GM23338 (cell line): ENCODE data around the gene NPM3. TPM values are rescaled to one million over a fixed set of nuclear protein-coding genes. Genes with fewer than 3 reads are reported as not detected.

ENCODE experiments used
- ATAC-seq: fragments of 200-7000 bp; cut with Tn5 transposase; 3 replicates; pipeline ENCODE4 v1.9.1; 2020
- DNase-seq: peaks from one replicate; pipeline ENCODE4 v3.0.0-alpha.2; 2015; ENCODE audit warnings: low spot score
- H2AFZ ChIP-seq: fragments of 200-600 bp; sonication (generic); 2 replicates; pipeline ENCODE4 v1.8.0; 2016; ENCODE audit warnings: antibody characterized with exemption, mild to moderate bottlenecking, moderate library complexity
- H3F3A ChIP-seq: fragments of 200-600 bp; sonication (generic); replicated peaks from 2 replicates; pipeline ENCODE4 v1.8.0; 2017; ENCODE audit warnings: antibody characterized with exemption, mixed run types, low read depth
- H3K27ac ChIP-seq: fragments of 200-600 bp; sonication (generic); 2 replicates; pipeline ENCODE4 v1.6.1; 2016; ENCODE audit warnings: low read depth
- H3K27me3 ChIP-seq: fragments of 200-600 bp; sonication (generic); 2 replicates; pipeline ENCODE4 v1.8.0; 2016; ENCODE audit warnings: mild to moderate bottlenecking, mixed run types, moderate library complexity; ENCODE audit not compliant: insufficient read depth
- H3K36me3 ChIP-seq: fragments of 200-600 bp; sonication (generic); 2 replicates; pipeline ENCODE4 v1.8.0; 2016; ENCODE audit warnings: mild to moderate bottlenecking; ENCODE audit not compliant: insufficient read depth
- H3K4me1 ChIP-seq: fragments of 200-600 bp; sonication (generic); 2 replicates; pipeline ENCODE4 v1.8.0; 2016; ENCODE audit warnings: mild to moderate bottlenecking, moderate library complexity; ENCODE audit not compliant: insufficient read depth
- H3K4me2 ChIP-seq: fragments of 200-600 bp; sonication (generic); 2 replicates; pipeline ENCODE4 v1.7.1; 2017; ENCODE audit warnings: mixed run types
- H3K4me3 ChIP-seq: fragments of 200-600 bp; sonication (generic); 2 replicates; pipeline ENCODE4 v1.6.1; 2016; ENCODE audit warnings: mixed run types
- H3K79me2 ChIP-seq: fragments of 200-600 bp; sonication (generic); replicated peaks from 2 replicates; pipeline ENCODE4 v1.8.0; 2017; ENCODE audit warnings: mild to moderate bottlenecking; ENCODE audit not compliant: insufficient read depth
- H3K9me2 ChIP-seq: fragments of 200-600 bp; sonication (generic); 2 replicates; pipeline ENCODE4 v1.8.0; 2017; ENCODE audit not compliant: insufficient read depth
- H4K20me1 ChIP-seq: fragments of 200-600 bp; sonication (generic); replicated peaks from 2 replicates; pipeline ENCODE4 v1.8.0; 2017; ENCODE audit warnings: mild to moderate bottlenecking; ENCODE audit not compliant: insufficient read depth
- H3K27ac Mint-ChIP-seq: 2 replicates; pipeline ENCODE4 v1.8.0; 2020; ENCODE audit warnings: inconsistent platforms, mild to moderate bottlenecking, moderate library complexity, mixed read lengths
- H3K27me3 Mint-ChIP-seq: 3 replicates; pipeline ENCODE4 v1.8.0; 2022; ENCODE audit warnings: low read depth, mild to moderate bottlenecking, moderate library complexity, mixed read lengths, inconsistent platforms; ENCODE audit not compliant: insufficient read depth, poor library complexity
- H3K36me3 Mint-ChIP-seq: 3 replicates; pipeline ENCODE4 v1.8.0; 2021; ENCODE audit warnings: low read depth, mild to moderate bottlenecking, inconsistent platforms, moderate library complexity, mixed read lengths
- H3K4me1 Mint-ChIP-seq: 3 replicates; pipeline ENCODE4 v1.8.0; 2020; ENCODE audit warnings: mild to moderate bottlenecking, inconsistent platforms, mixed read lengths
- H3K4me3 Mint-ChIP-seq: 3 replicates; pipeline ENCODE4 v1.8.0; 2021; ENCODE audit warnings: moderate library complexity, mild to moderate bottlenecking, inconsistent platforms, mixed read lengths
- H3K9me3 Mint-ChIP-seq: 3 replicates; pipeline ENCODE4 v1.8.0; 2020; ENCODE audit warnings: moderate library complexity, mild to moderate bottlenecking, inconsistent platforms, mixed read lengths
- CREB1 ChIP-seq: fragments of 250-450 bp; sonication (Bioruptor Pico); IDR thresholded peaks from 2 replicates; pipeline ENCODE4 v1.5.0; 2020; ENCODE audit warnings: low read depth, mild to moderate bottlenecking, moderate library complexity
- EZH2 ChIP-seq: fragments of 200-600 bp; sonication (generic); IDR thresholded peaks from one replicate; pipeline ENCODE4 v1.8.0; 2017; ENCODE audit warnings: antibody characterized with exemption, mild to moderate bottlenecking, low read depth; ENCODE audit not compliant: unreplicated experiment
- EZH2phosphoT487 ChIP-seq: fragments of 200-600 bp; sonication (generic); IDR thresholded peaks from one replicate; pipeline ENCODE4 v1.8.1; 2018; ENCODE audit warnings: antibody characterized with exemption; ENCODE audit not compliant: unreplicated experiment
- JUNB ChIP-seq: IDR thresholded peaks from one replicate; pipeline ENCODE4 v1.6.1; 2016; ENCODE audit warnings: antibody characterized with exemption; ENCODE audit not compliant: unreplicated experiment
- NANOG ChIP-seq: IDR thresholded peaks from 2 replicates; pipeline ENCODE4 v1.6.1; 2016; ENCODE audit warnings: antibody characterized with exemption, borderline replicate concordance
- POLR2AphosphoS5 ChIP-seq: IDR thresholded peaks from 2 replicates; pipeline ENCODE4 v1.6.1; 2016; ENCODE audit warnings: antibody characterized with exemption, low read depth
- STAT1 ChIP-seq: IDR thresholded peaks from one replicate; pipeline ENCODE4 v1.6.1; 2016; ENCODE audit warnings: antibody characterized with exemption; ENCODE audit not compliant: unreplicated experiment
- ZNF331 ChIP-seq: fragments of 250-450 bp; sonication (Bioruptor Pico); IDR thresholded peaks from 2 replicates; pipeline ENCODE4 v1.5.0; 2020; ENCODE audit warnings: low read depth, mild to moderate bottlenecking, moderate library complexity
- polyA plus RNA-seq: library from polyadenylated mRNA; unstranded; fragments of >200 nt; fragmentation: Nextera tagmentation; extraction: Ambion mirVana; gene quantifications from 2 replicates; pipeline ENCODE4 v1.2.1, GENCODE V29; 2016
- total RNA-seq: library from RNA; depleted of rRNA; stranded (reverse); fragments of >200 nt; shearing (Covaris generic); gene quantifications from 2 replicates; pipeline ENCODE4 v1.2.3, GENCODE V29; 2014
- TF ChIP-seq, protein P1 (sequence below): IDR thresholded peaks from 2 replicates; pipeline ENCODE4 v1.6.1; 2016; ENCODE audit warnings: antibody characterized with exemption
- TF ChIP-seq, protein P2 (sequence below): fragments of 250-450 bp; sonication (Bioruptor Pico); IDR thresholded peaks from 2 replicates; pipeline ENCODE4 v1.5.0; 2020; ENCODE audit warnings: mild to moderate bottlenecking, moderate library complexity
- TF ChIP-seq, protein P3 (sequence below): IDR thresholded peaks from one replicate; pipeline ENCODE4 v1.6.1; 2018; ENCODE audit warnings: antibody characterized with exemption; ENCODE audit not compliant: unreplicated experiment
- TF ChIP-seq, protein P4 (sequence below), 2 experiments: fragments of 200-600 bp in 1 of 2; sonication (generic) in 1 of 2; conservative IDR thresholded peaks; 2 replicates each; pipeline versions ENCODE4 v1.5.1 to v1.6.1; 2016 to 2017; ENCODE audit warnings: antibody characterized with exemption in 2 of 2, low read depth in 2 of 2, mild to moderate bottlenecking in 2 of 2, moderate library complexity in 1 of 2

The NPM3 gene
- total and polyA plus RNA-seq, 2 experiments from 2014 or later: 31.5 to 258 TPM

DNA sequence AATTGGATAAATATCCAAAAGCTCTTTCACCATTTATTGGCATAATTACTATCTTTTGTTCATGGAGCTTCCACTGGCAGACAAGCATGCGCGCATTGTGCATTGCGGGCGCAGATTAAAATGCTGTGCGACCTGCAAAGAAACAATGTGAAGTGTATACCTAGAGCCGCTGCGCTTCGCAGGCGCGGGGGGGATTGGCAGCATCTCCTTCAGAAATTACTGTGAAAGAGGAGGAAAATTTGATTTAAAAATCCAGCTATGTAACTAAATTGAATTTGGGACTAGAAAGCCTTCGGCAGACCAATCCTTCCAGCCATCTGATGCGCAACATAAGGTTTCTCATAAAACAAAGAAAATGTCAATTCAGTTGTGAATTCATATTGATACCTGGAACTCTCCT lies 10.3 kb upstream of the NPM3 start:
- no peak overlapping the region for H2AFZ ChIP-seq
- H3K4me1 Mint-ChIP-seq: no peaks in the 10 kb centered on the region
- H3K27me3 ChIP-seq: no peaks in the 10 kb centered on the region
- H4K20me1 ChIP-seq: peaks cover 32% of the 10 kb centered on the region
- no peak overlapping the region for H3K27ac ChIP-seq
- H3K36me3 ChIP-seq: peaks cover 93% of the 10 kb centered on the region
- DNase-seq (no peak), ATAC-seq (no peak)
- TF ChIP-seq STAT1 (no peak), EZH2 (no peak), POLR2AphosphoS5 (no peak), ZNF331 (CRISPR knock-in tag) (no peak), CREB1 (no peak), EZH2phosphoT487 (no peak), JUNB (no peak), NANOG (no peak)
- TF ChIP-seq, protein P1, sequence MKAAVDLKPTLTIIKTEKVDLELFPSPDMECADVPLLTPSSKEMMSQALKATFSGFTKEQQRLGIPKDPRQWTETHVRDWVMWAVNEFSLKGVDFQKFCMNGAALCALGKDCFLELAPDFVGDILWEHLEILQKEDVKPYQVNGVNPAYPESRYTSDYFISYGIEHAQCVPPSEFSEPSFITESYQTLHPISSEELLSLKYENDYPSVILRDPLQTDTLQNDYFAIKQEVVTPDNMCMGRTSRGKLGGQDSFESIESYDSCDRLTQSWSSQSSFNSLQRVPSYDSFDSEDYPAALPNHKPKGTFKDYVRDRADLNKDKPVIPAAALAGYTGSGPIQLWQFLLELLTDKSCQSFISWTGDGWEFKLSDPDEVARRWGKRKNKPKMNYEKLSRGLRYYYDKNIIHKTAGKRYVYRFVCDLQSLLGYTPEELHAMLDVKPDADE: no peak
- TF ChIP-seq, protein P2, sequence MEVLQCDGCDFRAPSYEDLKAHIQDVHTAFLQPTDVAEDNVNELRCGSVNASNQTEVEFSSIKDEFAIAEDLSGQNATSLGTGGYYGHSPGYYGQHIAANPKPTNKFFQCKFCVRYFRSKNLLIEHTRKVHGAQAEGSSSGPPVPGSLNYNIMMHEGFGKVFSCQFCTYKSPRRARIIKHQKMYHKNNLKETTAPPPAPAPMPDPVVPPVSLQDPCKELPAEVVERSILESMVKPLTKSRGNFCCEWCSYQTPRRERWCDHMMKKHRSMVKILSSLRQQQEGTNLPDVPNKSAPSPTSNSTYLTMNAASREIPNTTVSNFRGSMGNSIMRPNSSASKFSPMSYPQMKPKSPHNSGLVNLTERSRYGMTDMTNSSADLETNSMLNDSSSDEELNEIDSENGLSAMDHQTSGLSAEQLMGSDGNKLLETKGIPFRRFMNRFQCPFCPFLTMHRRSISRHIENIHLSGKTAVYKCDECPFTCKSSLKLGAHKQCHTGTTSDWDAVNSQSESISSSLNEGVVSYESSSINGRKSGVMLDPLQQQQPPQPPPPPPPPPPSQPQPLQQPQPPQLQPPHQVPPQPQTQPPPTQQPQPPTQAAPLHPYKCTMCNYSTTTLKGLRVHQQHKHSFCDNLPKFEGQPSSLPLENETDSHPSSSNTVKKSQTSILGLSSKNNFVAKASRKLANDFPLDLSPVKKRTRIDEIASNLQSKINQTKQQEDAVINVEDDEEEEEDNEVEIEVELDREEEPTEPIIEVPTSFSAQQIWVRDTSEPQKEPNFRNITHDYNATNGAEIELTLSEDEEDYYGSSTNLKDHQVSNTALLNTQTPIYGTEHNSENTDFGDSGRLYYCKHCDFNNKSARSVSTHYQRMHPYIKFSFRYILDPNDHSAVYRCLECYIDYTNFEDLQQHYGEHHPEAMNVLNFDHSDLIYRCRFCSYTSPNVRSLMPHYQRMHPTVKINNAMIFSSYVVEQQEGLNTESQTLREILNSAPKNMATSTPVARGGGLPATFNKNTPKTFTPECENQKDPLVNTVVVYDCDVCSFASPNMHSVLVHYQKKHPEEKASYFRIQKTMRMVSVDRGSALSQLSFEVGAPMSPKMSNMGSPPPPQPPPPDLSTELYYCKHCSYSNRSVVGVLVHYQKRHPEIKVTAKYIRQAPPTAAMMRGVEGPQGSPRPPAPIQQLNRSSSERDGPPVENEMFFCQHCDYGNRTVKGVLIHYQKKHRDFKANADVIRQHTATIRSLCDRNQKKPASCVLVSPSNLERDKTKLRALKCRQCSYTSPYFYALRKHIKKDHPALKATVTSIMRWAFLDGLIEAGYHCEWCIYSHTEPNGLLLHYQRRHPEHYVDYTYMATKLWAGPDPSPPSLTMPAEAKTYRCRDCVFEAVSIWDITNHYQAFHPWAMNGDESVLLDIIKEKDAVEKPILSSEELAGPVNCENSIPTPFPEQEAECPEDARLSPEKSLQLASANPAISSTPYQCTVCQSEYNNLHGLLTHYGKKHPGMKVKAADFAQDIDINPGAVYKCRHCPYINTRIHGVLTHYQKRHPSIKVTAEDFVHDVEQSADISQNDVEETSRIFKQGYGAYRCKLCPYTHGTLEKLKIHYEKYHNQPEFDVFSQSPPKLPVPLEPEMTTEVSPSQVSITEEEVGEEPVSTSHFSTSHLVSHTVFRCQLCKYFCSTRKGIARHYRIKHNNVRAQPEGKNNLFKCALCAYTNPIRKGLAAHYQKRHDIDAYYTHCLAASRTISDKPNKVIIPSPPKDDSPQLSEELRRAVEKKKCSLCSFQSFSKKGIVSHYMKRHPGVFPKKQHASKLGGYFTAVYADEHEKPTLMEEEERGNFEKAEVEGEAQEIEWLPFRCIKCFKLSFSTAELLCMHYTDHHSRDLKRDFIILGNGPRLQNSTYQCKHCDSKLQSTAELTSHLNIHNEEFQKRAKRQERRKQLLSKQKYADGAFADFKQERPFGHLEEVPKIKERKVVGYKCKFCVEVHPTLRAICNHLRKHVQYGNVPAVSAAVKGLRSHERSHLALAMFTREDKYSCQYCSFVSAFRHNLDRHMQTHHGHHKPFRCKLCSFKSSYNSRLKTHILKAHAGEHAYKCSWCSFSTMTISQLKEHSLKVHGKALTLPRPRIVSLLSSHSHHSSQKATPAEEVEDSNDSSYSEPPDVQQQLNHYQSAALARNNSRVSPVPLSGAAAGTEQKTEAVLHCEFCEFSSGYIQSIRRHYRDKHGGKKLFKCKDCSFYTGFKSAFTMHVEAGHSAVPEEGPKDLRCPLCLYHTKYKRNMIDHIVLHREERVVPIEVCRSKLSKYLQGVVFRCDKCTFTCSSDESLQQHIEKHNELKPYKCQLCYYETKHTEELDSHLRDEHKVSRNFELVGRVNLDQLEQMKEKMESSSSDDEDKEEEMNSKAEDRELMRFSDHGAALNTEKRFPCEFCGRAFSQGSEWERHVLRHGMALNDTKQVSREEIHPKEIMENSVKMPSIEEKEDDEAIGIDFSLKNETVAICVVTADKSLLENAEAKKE (CRISPR knock-in tag): no peak
- TF ChIP-seq, protein P3, sequence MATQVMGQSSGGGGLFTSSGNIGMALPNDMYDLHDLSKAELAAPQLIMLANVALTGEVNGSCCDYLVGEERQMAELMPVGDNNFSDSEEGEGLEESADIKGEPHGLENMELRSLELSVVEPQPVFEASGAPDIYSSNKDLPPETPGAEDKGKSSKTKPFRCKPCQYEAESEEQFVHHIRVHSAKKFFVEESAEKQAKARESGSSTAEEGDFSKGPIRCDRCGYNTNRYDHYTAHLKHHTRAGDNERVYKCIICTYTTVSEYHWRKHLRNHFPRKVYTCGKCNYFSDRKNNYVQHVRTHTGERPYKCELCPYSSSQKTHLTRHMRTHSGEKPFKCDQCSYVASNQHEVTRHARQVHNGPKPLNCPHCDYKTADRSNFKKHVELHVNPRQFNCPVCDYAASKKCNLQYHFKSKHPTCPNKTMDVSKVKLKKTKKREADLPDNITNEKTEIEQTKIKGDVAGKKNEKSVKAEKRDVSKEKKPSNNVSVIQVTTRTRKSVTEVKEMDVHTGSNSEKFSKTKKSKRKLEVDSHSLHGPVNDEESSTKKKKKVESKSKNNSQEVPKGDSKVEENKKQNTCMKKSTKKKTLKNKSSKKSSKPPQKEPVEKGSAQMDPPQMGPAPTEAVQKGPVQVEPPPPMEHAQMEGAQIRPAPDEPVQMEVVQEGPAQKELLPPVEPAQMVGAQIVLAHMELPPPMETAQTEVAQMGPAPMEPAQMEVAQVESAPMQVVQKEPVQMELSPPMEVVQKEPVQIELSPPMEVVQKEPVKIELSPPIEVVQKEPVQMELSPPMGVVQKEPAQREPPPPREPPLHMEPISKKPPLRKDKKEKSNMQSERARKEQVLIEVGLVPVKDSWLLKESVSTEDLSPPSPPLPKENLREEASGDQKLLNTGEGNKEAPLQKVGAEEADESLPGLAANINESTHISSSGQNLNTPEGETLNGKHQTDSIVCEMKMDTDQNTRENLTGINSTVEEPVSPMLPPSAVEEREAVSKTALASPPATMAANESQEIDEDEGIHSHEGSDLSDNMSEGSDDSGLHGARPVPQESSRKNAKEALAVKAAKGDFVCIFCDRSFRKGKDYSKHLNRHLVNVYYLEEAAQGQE: no peak
- TF ChIP-seq, protein P4, sequence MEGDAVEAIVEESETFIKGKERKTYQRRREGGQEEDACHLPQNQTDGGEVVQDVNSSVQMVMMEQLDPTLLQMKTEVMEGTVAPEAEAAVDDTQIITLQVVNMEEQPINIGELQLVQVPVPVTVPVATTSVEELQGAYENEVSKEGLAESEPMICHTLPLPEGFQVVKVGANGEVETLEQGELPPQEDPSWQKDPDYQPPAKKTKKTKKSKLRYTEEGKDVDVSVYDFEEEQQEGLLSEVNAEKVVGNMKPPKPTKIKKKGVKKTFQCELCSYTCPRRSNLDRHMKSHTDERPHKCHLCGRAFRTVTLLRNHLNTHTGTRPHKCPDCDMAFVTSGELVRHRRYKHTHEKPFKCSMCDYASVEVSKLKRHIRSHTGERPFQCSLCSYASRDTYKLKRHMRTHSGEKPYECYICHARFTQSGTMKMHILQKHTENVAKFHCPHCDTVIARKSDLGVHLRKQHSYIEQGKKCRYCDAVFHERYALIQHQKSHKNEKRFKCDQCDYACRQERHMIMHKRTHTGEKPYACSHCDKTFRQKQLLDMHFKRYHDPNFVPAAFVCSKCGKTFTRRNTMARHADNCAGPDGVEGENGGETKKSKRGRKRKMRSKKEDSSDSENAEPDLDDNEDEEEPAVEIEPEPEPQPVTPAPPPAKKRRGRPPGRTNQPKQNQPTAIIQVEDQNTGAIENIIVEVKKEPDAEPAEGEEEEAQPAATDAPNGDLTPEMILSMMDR (conservative IDR thresholded peaks at IDR 0.05; ENCODE audit: low read depth in 2 of 2): no peak
- H3K27ac Mint-ChIP-seq: no peak overlapping the region
- H3K9me2 ChIP-seq: no peaks in the 10 kb centered on the region
- H3K4me1 ChIP-seq: no peaks in the 10 kb centered on the region
- no peak overlapping the region for H3K4me3 ChIP-seq
- H3K9me3 Mint-ChIP-seq: no peaks in the 10 kb centered on the region
- H3K27me3 Mint-ChIP-seq: peaks cover 8% of the 10 kb centered on the region
- H3K36me3 Mint-ChIP-seq: peaks cover 84% of the 10 kb centered on the region
- H3F3A ChIP-seq: peaks cover 8% of the 10 kb centered on the region; the same call in 1 of the 2 replicates
- H3K79me2 ChIP-seq: peaks cover 33% of the 10 kb centered on the region
- no peak overlapping the region for H3K4me3 Mint-ChIP-seq
- H3K4me2 ChIP-seq: no peak overlapping the region
